Measurements from ENCODE around the gene GLB1L3. TPM values are rescaled to one million over a fixed set of nuclear protein-coding genes. Genes with fewer than 3 reads are reported as not detected.

GLB1L3 gene
- total and polyA plus RNA-seq, 2 donors (not counting 3 experiments of a cell fraction or from before 2014, with no cell fraction given): not detected

GRCh38 chr11:134364261-134364660 lies 88.1 kb downstream of the GLB1L3 start:
- H3K4me1 ChIP-seq (ENCODE audit: control insufficient read depth, extremely low read depth, insufficient read depth, low read length): no peaks in the 10 kb centered on the region
- H3K27ac ChIP-seq (ENCODE audit: insufficient read depth, low read depth, low read length): no peak overlapping the region
- H3K79me2 ChIP-seq (ENCODE audit: control insufficient read depth, insufficient read depth, low read length): no peaks in the 10 kb centered on the region
- no TSS peak for BruUV-seq (replicated peaks)
- intact Hi-C loops (cut with micrococcal nuclease) (no loop called here), dilution Hi-C loops (cut with MboI; ENCODE audit: extremely low pct_ligation_motif_present, low sequenced_read_pairs) (no loop called here)
- H2AFZ ChIP-seq (ENCODE audit: low read depth, low read length): no peak overlapping the region
- POLR2A ChIA-PET: no interaction called here
- no peaks in the 10 kb centered on the region for H3K27me3 ChIP-seq (ENCODE audit: control insufficient read depth in 2 of 2, insufficient read depth in 2 of 2, low read length in 2 of 2)
- no peak overlapping the region for H3K9ac ChIP-seq (replicated peaks; ENCODE audit: extremely low read depth, insufficient read depth, low read length)
- no peaks in the 10 kb centered on the region for H4K20me1 ChIP-seq (replicated peaks; ENCODE audit: control insufficient read depth, extremely low read depth, insufficient read depth, low read length)
- no peaks in the 10 kb centered on the region for H3K9me3 ChIP-seq (replicated peaks; ENCODE audit: control insufficient read depth, insufficient read depth, low read length)
- FAIRE-seq (no peak), DNase-seq (ENCODE audit: low read depth, low spot score) (no peak)
- TF ChIP-seq JUN (IDR thresholded peaks at IDR 0.05; ENCODE audit: borderline replicate concordance, insufficient read depth, insufficient read length, low read depth): no peak
- TF ChIP-seq MYC (IDR thresholded peaks at IDR 0.05; ENCODE audit: low read depth, low read length): no peak
- TF ChIP-seq, protein P1, sequence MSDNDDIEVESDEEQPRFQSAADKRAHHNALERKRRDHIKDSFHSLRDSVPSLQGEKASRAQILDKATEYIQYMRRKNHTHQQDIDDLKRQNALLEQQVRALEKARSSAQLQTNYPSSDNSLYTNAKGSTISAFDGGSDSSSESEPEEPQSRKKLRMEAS (IDR thresholded peaks at IDR 0.05; ENCODE audit: insufficient read depth, insufficient read length): no peak
- no peak for TF ChIP-seq POLR2AphosphoS5 (IDR thresholded peaks at IDR 0.05; ENCODE audit: insufficient read depth, low read depth, low read length)
- TF ChIP-seq CTCF (IDR thresholded peaks at IDR 0.05; ENCODE audit: extremely low read depth in 1 of 2, insufficient read depth in 1 of 2, low read depth in 1 of 2, low read length in 2 of 2): no peak
- TF ChIP-seq POLR2A (IDR thresholded peaks at IDR 0.05; ENCODE audit: low read depth, low read length): no peak
- TF ChIP-seq FOS (IDR thresholded peaks at IDR 0.05; ENCODE audit: borderline replicate concordance, insufficient read depth, low read length): no peak
- no peak for TF ChIP-seq GATA2 (IDR thresholded peaks at IDR 0.05; ENCODE audit: insufficient read depth, insufficient read length, low read depth, low read length)
- no peak for TF ChIP-seq EZH2 (IDR thresholded peaks at IDR 0.05; ENCODE audit: borderline replicate concordance, low read depth, low read length, severe bottlenecking)
- no peak overlapping the region for H3K4me3 ChIP-seq (replicated peaks in 1 of 3; ENCODE audit: insufficient read depth in 1 of 3, low read depth in 1 of 3, low read length in 3 of 3)
- no peaks in the 10 kb centered on the region for H3K9me1 ChIP-seq (replicated peaks; ENCODE audit: control insufficient read depth, extremely low read depth, insufficient read depth, low read length)
- CTCF ChIA-PET: no interaction called here
- H3K36me3 ChIP-seq (ENCODE audit: control insufficient read depth in 2 of 2, extremely low read depth in 1 of 2, insufficient read depth in 2 of 2, low read length in 2 of 2): no peaks in the 10 kb centered on the region
- no peak overlapping the region for H3K4me2 ChIP-seq (ENCODE audit: insufficient read depth, low read length)
